Measurements from ENCODE around the gene PEX19.
"Not testable (repeated sequence)": the region's sequence is repeated elsewhere in the genome, so short reads cannot be mapped to it uniquely, and the experiment has no call there.

The PEX19 gene, protein sequence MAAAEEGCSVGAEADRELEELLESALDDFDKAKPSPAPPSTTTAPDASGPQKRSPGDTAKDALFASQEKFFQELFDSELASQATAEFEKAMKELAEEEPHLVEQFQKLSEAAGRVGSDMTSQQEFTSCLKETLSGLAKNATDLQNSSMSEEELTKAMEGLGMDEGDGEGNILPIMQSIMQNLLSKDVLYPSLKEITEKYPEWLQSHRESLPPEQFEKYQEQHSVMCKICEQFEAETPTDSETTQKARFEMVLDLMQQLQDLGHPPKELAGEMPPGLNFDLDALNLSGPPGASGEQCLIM

DNA sequence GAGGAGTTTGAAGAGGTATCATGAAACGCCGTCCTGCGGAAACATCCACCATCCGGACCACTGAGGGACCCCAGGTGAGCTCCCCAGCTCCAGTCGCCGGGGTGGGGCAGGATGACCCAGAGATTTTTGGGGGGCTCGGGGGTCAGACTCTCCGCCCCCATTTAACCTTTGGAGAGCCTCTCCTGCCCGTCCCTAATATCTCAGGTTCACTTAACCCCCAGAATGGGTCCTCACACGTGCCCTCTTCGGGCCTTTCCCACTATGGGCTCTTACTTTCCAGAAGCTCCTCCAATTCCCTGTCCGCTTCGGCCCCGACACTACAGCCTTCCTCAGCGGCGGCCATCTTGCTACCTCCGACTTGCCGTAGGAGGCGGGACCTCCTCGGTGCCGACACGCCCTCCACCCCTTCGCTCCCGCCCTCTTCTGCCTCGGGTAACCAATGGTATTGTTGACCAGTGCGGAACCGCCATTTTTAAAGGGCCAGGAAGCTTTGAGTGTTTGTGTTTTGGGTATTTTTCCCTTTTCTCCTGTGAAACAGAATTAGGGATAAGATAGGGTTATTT is at the start of gene PEX19:
Gene PEX19, minus strand, starts transcription at position 352 of the 563 bp plus-strand sequence. Its CDS starts 9 bp downstream, at position 343.
- DNase-seq (ENCODE audit: low read depth): peak; percentile 78

DNA sequence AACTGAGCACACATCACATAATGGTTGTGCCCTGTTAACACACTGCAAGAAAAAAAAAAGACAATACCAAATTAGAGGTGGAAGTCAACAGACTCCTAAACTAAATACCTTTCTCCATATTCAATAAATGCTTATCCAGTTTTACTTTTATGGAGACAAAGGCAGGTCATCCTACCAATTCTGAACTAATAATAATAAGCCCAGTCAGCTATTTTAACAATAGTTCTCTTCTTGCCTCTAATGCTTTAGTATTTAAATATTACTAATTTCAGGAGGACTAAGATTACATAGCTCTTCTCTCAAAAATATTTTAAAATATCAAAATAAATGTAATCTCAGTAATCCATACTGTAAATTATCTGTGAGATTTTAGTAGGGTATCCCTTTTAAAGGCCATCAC is 47.6 kb upstream of the PEX19 start:
- DNase-seq (ENCODE audit: low read depth): no peak

DNA sequence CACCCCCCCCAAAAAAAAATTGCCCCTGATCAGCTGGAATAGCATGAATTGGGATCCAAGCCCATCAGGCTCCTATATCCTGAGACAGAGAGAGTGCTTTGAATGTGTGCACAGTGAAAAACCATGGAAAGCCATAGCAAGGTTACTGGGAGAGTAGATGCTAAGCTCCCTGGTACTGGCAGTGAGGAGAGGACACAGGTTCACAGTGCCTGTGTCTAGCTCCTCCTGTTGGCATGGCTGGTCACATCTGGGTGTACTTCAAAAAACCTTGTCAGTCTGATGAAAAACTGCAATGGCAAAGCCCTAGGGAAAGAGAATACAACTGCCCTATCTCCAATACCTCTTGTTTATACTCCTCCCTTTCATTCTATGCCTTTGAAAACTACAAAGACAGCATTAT is 45.2 kb upstream of the PEX19 start:
- no peak for DNase-seq (ENCODE audit: low read depth)

DNA sequence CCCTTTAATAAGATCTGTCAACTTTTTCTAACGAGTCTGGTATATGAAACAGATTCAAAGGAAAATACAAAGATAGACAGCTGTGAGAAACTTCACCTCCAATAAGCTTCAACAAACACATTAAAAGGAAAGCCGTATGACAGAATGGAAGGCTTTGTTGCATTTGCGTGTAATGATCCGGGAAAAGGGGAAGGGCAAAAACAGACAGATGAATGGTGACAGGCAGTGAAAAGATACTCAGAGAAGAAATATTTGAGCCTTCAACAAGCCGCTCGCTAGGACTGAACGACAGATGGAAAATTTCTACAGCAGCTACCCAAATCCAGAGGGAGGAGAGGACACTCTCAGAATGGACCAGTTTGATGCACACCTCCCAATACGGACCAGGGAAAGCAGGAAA is 43.3 kb upstream of the PEX19 start:
- no peak for DNase-seq (ENCODE audit: low read depth)

DNA sequence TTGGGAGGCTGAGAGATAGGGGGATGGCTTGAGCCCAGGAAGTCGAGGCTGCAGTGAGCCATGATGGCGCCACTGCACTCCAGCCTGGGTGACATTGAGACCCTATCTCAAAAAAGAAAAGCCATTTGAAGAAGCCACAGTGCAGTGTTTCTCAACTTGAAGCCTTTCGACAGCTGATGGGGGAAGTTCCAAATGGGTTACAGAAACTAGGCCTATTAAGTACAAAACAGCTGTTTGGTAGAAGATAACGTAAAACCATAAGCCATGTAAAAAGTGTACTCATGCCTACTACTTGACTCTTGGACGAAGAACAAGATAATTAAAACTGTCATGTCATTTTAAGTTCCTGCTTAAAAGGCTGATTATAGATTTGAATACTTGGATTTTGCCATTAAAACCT is 41.5 kb upstream of the PEX19 start:
- no peak for DNase-seq (ENCODE audit: low read depth)

DNA sequence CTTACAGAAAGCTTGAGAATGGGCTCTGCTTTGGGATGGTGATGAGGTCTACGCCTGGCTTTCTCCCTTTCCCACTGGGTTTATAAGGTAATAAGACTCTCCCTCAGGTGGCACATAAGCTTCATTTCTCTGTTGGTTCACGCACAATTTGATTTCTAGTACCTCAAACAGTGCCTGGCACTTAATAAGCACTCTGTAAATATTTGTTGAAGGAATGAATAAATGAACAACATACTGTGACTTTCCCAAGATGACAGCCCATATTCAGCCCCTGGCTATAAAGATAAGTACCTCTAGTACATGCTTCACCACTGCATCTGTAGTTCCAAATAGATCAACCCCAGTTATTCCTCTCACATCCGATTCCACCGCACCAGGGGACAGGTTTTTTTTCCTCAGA is 40.3 kb upstream of the PEX19 start:
- DNase-seq (ENCODE audit: low read depth): no peak

DNA sequence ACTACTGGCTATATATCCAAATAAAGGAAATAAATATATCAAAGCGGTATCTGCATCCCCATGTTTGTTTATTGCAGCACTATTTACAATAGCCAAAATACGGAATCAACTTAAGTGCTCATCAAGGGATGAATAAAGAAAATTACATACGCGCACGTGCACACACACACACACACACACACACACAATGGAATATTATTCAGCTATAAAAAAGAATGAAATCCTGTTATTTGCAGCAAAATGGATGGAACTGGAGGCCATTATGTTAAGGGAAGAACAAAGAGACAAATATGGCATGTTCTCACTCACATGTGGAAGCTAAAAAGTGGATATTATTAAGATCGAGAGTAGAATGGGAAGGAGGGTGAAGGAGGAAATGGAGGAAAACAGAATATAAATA is 37.9 kb upstream of the PEX19 start:
- DNase-seq (ENCODE audit: low read depth): no peak

DNA sequence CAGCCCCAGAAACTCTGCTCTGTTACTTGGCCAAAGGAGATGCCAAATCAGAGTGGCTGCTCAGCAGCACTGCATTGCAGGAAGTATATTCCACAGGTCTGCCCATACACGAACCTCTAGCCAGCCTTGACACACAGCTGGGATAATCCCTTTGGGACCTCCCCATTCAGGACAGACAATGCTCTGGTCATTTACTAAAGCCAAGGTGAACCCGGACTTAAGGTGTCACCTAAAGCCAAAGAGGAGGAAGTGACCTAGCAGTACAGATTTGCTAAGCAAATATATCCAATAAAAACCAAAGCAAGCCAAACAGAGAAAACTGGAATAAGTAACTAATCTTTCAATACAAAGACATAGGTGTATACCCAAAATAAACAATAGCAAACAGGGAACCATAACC is 30.4 kb upstream of the PEX19 start:
- DNase-seq (ENCODE audit: low read depth): no peak

DNA sequence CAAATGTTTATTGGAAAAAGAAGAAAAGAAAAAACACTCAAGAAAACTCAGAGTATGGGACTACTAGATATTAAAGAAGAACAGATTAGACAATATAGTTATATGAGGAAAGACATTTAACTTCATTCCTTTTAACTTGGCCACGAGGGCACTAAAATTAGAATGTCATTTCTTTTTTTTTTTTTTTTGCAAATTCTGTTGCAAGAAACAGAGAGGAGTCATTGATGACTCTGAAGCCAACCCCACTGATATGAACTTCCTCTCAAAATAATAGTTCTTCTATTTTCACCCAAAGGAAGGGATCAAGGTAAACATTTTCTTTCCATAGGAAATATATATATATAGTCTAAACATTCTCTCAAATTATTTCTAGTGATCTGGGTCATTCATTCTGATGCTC is 24.6 kb upstream of the PEX19 start:
- no peak for DNase-seq (ENCODE audit: low read depth)

DNA sequence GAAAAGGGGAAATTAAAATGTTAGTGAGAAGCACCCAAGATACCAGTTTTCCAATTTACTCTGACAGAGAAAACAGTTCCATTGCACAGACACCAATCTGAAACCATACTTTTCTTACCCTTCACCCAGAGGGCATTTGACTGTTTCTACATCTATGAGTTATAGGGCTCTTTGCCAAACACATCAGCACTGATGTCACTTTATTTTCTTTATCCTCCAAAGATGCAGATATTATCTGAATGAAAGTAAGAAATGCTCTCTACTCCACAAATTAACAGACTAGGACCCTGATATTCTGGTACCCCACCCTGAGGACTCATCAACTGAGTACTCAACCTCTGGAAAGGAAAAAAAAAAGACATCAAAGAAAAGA is 24.2 kb upstream of the PEX19 start:
- no peak for DNase-seq (ENCODE audit: low read depth)

DNA sequence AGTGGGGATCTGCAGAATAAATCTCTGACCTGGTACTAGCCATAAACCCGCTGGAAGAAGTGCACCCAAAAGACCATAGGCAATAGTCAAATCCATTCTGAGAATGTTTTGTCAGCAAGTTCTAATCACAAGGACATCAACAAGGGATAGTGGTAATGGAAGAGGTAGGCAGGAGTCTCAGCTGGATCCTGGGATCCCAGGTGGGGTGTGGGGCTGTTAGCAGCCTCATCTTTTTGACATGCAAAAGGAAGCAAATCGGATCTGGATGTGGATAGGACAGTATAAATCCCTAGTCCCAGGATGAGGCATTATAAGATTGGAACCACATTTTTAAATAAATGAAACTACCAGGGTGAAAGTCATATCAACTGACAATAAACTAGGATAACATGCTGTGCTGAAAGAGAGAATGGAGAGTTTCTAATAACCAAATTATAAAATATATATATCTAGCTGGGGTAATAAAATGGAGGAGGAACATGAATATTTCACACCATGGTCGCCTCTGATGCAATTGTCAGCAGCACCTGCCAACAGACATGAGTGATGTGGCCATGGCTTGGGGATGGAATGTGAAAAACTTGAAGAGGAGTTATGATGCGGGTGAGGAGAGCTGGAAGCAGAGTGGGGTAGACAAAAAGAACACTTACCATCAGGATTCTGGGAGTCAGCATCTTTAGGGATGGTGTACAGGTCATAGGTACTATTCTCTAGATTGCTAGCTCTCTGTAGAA is 23.7 kb upstream of the PEX19 start:
- no peak for DNase-seq (ENCODE audit: low read depth)

DNA sequence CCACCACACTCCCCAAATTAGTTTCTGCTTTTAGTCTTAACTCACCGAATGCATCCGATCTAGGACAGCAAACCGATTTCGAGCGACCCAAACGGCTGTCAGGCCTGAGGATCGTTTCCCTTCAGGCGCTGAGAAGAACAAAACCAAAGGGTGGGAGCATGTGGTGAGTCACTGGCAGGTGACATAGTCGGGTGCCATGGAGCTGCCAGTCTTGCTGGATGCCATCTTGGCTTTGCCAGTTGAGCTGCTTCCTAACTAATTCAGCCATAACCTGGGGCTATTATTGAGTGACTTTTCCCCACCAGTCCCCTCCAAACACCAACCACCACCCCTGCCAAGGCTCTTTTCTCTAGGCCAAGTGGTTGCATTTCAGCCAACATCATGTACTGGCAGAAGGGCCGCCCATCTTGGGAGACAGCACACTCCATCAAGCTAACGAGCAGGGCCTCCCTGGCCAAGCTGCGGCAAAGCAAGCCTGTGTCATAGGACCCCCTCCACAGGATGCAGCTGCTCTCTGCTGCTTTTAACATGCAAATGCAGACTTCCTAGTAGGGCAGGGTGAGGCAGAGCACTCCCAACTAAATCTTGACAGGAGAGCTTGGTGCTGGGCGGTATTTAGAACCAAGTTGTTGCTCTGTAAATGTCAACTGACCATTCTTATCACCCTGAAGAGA is 22.3 kb upstream of the PEX19 start:
- no peak for DNase-seq (ENCODE audit: low read depth)

DNA sequence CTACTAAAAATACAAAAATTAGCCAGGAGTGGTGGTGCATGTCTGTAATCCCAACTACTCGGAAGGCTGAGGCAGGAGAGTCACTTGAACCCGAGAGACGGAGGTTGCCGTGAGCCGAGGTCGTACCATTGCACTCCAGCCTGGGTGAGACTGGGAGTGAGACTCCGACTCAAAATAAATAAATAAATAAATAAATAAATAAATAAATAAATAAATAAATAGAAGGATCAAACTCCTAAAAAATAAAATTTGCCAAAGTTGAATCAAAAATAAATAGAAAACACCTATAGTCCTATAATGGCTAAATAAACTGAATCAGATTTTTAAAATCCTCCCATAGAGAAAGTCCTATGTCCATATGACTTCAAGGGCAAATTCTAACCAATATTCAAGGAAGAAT is 15.2 kb upstream of the PEX19 start:
- DNase-seq (ENCODE audit: low read depth): no peak

DNA sequence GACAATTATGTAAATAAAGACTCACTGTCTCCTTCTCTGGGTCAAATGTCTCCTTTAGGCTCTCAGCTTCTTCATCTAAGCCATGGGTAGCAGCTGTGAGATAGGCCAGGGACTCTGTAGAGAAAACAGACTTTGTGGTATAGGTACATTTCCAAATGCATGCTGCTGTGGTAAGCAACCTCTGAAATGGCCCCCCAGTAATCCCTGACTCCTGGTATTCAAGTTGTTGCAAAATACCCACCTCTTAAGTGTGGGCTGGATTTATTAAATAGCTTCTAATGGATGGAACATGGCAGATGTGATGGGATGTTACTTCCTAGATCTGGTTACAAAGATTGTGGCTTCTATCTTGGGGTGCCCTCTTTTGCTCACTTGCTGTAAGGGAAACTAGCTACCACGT is 11.1 kb upstream of the PEX19 start:
- DNase-seq (ENCODE audit: low read depth): no peak

DNA sequence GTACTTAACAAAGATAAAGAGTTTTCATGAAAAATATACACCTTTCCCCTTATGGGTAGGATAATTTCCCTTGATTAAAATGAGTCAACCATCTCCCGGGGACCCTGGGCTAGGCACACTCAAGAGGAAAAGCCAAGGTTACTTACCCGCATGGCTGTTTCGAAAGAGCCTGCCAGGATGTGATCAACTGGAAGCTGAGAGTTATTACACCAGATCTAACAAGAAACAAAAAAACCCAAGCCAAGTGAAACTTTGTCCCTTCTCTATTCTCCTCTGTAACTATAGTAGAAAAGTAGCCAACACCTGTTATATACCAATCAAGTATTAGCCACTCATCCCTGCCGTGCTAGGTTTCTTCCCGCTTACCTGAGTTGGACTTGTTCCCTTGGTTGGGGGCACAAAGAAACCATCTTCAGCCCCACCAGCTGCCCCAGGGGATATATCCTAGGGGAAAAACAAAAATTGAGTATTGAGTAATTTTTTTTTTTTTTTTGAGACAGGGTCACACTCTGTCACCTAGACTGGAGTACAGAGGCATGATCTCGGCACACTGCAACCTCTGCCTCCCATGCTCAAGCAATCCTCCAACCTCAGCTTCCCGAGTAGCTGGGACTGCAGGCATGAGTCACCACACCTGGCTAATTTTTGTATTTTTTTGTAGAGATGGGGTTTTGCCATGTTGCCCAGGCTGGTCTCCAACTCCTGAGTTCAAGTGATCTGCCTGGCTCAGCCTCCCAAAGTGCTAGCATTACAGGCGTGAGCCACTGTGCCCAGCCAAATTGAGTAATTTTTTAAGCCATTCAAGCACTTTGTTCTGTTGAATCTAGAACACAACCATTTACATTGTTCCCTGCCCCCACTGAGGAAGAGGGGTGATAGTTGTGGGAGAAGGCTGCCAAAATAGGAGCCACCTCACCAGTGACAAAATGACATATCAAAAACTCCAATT is 8.4 kb upstream of the PEX19 start:
- no peak for DNase-seq (ENCODE audit: low read depth)

DNA sequence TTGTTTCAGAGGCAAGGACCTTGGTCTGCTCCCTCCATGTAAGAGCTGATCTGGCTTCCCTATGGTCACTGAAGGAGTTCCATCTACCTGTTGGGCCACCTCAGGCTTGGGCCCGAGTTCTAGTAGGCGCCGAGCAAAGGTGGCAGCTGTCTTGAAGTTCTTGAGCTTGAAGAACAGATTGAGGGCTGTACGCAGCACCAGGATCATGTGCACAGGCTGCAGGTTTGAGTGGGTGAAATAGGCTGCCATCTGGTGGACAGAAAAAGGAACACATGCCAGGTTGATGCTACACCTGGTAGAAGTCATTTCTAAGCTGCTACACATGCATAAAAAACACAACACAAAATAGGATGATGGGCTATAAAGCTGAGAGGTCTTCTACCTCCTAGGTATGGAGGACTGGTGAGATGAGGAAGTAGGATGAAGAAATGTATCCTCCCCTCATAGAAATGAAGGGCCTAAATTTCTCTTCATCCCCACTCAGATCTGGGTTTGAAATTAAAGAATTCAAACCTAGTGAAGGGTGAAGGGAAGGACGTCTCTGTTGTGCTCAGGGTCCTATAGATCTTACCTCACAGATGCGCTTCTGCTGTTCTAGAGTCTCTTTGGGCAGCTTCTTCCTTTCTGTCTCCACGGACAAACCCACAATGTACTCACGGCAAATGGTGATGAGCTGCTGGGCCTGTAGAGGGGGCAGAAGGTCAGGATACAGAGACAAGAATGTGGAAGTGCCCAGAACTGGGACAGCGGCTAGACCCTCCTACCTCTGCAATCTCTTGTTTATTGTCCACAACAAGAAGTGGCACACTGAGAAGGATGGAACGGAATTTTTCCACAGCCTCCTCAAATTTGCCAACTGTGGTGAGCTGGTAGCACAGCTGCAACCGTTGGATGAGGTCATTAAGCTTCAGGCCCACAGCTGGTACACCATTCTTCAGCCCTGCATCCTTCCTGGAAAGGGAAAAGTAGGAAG is 6.6 kb upstream of the PEX19 start:
- DNase-seq (ENCODE audit: low read depth): no peak

DNA sequence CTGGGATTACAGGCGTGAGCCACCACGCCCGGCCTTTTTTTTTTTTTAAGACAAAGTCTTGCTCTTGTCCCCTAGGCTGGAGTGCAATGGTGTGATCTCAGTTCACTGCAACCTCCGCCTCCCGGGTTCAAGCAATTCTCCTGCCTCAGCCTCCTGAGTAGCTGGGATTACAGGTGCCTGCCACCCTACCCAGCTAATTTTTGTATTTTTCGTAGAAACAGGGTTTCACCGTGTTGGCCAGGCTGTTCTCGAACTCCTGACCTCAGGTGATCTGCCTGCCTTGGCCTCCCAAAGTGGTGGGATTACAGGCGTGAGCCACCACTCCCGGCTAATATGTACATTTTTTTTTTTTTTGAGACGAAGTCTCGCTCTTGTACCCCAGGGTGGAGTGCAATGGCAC is 2.8 kb upstream of the PEX19 start:
- DNase-seq (ENCODE audit: low read depth): not testable (repeated sequence)

DNA sequence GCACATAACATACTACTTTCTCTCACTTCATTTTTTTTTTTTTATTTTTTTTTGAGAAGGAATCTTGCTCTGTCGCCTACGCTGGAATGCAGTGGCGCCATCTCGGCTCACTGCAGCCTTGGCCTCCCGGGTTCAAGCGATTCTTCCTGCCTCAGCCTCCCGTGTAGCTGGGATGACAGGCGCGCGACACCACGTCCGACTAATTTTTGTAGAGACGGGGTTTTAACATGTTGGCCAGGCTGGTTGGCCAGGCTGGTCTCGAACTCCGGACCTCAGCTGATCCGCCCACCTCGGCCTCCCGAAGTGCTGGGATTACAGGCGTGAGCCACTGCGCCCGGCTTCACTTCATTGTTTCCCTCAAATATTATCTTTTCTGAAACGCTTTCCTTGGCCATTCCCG is 573 bp upstream of the PEX19 start:
- DNase-seq (ENCODE audit: low read depth): no peak

DNA sequence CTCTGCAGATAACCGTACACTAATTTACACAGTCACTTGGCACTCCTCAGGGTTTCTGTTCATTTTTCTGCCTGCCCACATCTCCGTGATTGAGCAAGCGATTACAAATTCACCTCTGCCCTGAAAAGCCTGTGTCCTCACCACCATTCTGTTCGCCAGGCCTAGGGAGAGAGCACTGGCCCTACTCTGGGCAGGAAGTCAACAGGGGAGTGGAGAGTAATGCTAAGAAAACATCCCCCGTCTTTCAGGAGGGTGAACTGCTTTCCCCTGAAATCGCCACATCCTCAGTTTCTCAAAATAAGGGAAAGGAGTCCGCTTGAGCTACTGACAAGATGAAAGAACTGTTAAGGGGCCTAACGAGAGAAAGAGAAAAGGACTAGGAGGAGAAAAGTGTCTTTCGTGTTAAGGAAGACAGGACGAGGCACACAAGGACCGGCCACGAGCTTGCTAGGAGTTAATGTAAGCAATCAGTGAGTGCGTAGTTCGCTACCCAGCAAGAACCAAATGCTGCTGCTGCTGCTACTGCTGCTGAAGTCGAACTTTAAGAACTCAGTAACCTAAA is 632 bp downstream of the PEX19 start:
- DNase-seq (ENCODE audit: low read depth): no peak

DNA sequence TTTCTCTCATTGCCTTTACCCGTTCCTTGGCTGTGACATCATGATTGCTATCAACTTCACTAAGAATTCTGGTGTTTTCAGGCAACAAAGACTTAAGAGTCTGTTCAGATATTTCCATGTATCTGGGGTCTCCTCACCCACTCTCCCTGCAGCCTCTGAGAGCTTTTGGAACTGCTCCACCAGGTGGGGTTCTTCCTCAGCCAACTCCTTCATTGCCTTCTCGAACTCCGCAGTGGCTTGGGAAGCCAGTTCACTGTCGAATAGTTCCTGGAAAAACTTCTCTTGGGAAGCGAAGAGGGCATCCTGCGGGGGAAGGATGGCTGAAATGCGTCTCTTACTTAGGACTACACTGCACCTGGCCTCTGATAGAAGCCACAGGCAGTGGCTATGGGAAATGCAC is 2.1 kb downstream of the PEX19 start:
- DNase-seq (ENCODE audit: low read depth): no peak
